Heart left ventricle (tissue), 16 donors: ENCODE measurements around the gene LRP1B. TPM values are rescaled to one million over a fixed set of nuclear protein-coding genes. Genes with fewer than 3 reads are reported as not detected.
A peak's percentile ranks its signal among the peaks of the same experiment; 100 is the strongest.

ENCODE experiments used
- ATAC-seq, 4 donors: fragments of 200-7000 bp; cut with Tn5 transposase; one replicate each; pipeline ENCODE4 v1.9.1; 2020 to 2022; ENCODE audit warnings: moderate library complexity in 4 of 4, mild to moderate bottlenecking in 3 of 4, moderate number of reproducible peaks in 1 of 4
- DNase-seq, 5 donors: peaks; one replicate each; pipeline ENCODE4 v3.0.0-alpha.2; 2020
- H3K27ac ChIP-seq, 12 donors: fragments of 200-600 bp; sonication (generic) in 4 of 12; one replicate each; pipeline versions ENCODE4 v1.5.0 to v1.8.0; 2016 to 2022; ENCODE audit warnings: mild to moderate bottlenecking in 2 of 12
- H3K27me3 ChIP-seq, 9 donors: fragments of 200-600 bp; sonication (generic) in 2 of 9; one replicate each; pipeline versions ENCODE4 v1.5.1 to v1.8.0; 2016 to 2022; ENCODE audit warnings: mild to moderate bottlenecking in 3 of 9
- H3K36me3 ChIP-seq, 9 donors: fragments of 200-600 bp; sonication (generic) in 2 of 9; one replicate each; pipeline versions ENCODE4 v1.5.0 to v1.8.0; 2018 to 2022; ENCODE audit warnings: mild to moderate bottlenecking in 2 of 9
- H3K4me1 ChIP-seq, 12 donors: fragments of 200-600 bp; sonication (generic) in 4 of 12; one replicate each; pipeline versions ENCODE4 v1.5.0 to v1.8.0; 2016 to 2022; ENCODE audit warnings: mild to moderate bottlenecking in 3 of 12
- H3K4me3 ChIP-seq, 12 donors: fragments of 200-600 bp; sonication (generic) in 4 of 12; one replicate each; pipeline versions ENCODE4 v1.5.0 to v1.8.0; 2017 to 2022; ENCODE audit warnings: mild to moderate bottlenecking in 9 of 12, moderate library complexity in 4 of 12
- H3K9me3 ChIP-seq, 12 donors: fragments of 200-600 bp; sonication (generic) in 4 of 12; one replicate each; pipeline versions ENCODE4 v1.5.0 to v1.8.0; 2016 to 2022; ENCODE audit warnings: mild to moderate bottlenecking in 1 of 12
- CTCF ChIP-seq, 12 donors: fragments of 200-600 bp; sonication (generic) in 4 of 12; IDR thresholded peaks; one replicate each; pipeline versions ENCODE4 v1.5.0 to v1.8.0; 2018 to 2022; ENCODE audit warnings: antibody characterized with exemption in 12 of 12, mild to moderate bottlenecking in 5 of 12
- POLR2A ChIP-seq, 2 donors: fragments of 450-650 bp; IDR thresholded peaks; one replicate each; pipeline ENCODE4 v1.6.1; 2017; ENCODE audit warnings: antibody characterized with exemption in 2 of 2, mild to moderate bottlenecking in 2 of 2, moderate library complexity in 2 of 2
- WGBS, 4 donors: extraction: QIAGEN DNeasy Blood & Tissue Kit in 2 of 4; methylation state at CpG; one replicate each; pipeline versions ENCODE4 v1.1.5 to v1.1.7; 2013 to 2018; 5-methylcytosine and 5-hydroxymethylcytosine counted together
- intact Hi-C, 10 donors: fragments of 100-400 bp; cut with DNase I; formaldehyde crosslinking; loops; one replicate each; pipeline versions ENCODE4 v1.11.1 to v1.14.2; 2022
- polyA plus RNA-seq, 2 donors: library from polyadenylated mRNA; stranded (reverse); fragments of 200-250 nt; gene quantifications; one replicate each; pipeline ENCODE4 v1.2.3, GENCODE V29; 2013
- total RNA-seq, 9 donors: library from RNA; depleted of rRNA in 2 of 9; stranded (reverse); fragments of >200 nt in 2 of 9; fragmentation: NEBNext Ultra II Directional in 3 of 9; extraction: Animal tissue kit (Norgen Biotek cat#: 25700) in 3 of 9; gene quantifications; one replicate each; pipeline versions ENCODE4 v1.1.0 to v1.2.4, GENCODE V29; 2016 to 2023
- donor health status: ischemic (EF 13 %, LVEDD 7.1; RV severe dilation, severe dysfunction).
- donor health status: healthy with polysubstance abuse.
- donor health status: DM: no; HTN: yes; CAD: no.
- donor health status: DM: no; HTN: no; CAD: no.
- donor health status: ischemic (EF 25% LVEDD 6.9; RV normal size, moderate dysfunction).
- donor health status: ischemic (EF 25% LVEDD 5.7; RV mildly dilated, moderate dysfunction).
- donor health status: healthy.
- donor health status: DM: yes; HTN: yes; CAD: no.
- donor health status: ischemic (EF 35%, LVEDD 5.7; RV mildly dilated, moderate dysfunction).
- donor health status: nonischemic (EF 11% LVEDD 7.7; RV severe dilation, severe dysfunction).
- donor health status: DM: yes; HTN: yes; CAD: no.
- donor health status: PGD.
- donor health status: ischemic (EF 29% LVEDD 5.4; RV normal size, mild dysfunction).
- donor health status: nonischemic (EF 23%, LVEDD 6.1; RV moderate dilation, normal function).

Gene LRP1B
- total and polyA plus RNA-seq, 11 donors: 0.01 to 0.19 (median 0.11) TPM; not detected in 2

- intact Hi-C loops: no loop called here
- Histone ChIP-seq H3K36me3 (no peaks in the 10 kb centered on the region), H3K4me3 (no peak overlapping the region), H3K27ac (no peak overlapping the region), H3K4me1 (no peaks in the 10 kb centered on the region), H3K27me3 (no peaks in the 10 kb centered on the region), H3K9me3 (no peaks in the 10 kb centered on the region)
- DNase-seq: no peak
- ATAC-seq: no peak
- no peak for TF ChIP-seq POLR2A (IDR thresholded peaks at IDR 0.05)
- no peak for TF ChIP-seq CTCF (IDR thresholded peaks at IDR 0.05)
- 49 to 75% (median 59%) methylated on average over 3 of the region's 3 CpGs for WGBS, 4 donors
Measured at GRCh38 chr2:140512106-140512505, 1618.7 kb downstream of the LRP1B start.

GRCh38 chr2:140509765-140510164 is 1621.1 kb downstream of the LRP1B start:
- no peaks in the 10 kb centered on the region for H3K36me3 ChIP-seq
- no peaks in the 10 kb centered on the region for H3K9me3 ChIP-seq
- WGBS, 4 donors: 91 to 95% (median 93%) methylated on average over 6 of the region's 6 CpGs
- no peak overlapping the region for H3K4me3 ChIP-seq
- DNase-seq (peak in 1 of 5 donors; percentile 37), ATAC-seq (no peak)
- intact Hi-C loops: no loop called here
- no peaks in the 10 kb centered on the region for H3K27me3 ChIP-seq
- H3K4me1 ChIP-seq: no peaks in the 10 kb centered on the region
- H3K27ac ChIP-seq: no peak overlapping the region
- TF ChIP-seq CTCF (IDR thresholded peaks at IDR 0.05) (no peak), POLR2A (IDR thresholded peaks at IDR 0.05) (no peak)

- TF ChIP-seq CTCF (IDR thresholded peaks at IDR 0.05) (no peak), POLR2A (IDR thresholded peaks at IDR 0.05) (no peak)
- no peak for DNase-seq
- 71 to 77% (median 73%) methylated on average over 4 of the region's 4 CpGs for WGBS, 4 donors
- H3K27me3 ChIP-seq: no peaks in the 10 kb centered on the region
- H3K36me3 ChIP-seq: no peaks in the 10 kb centered on the region
- H3K27ac ChIP-seq: no peak overlapping the region
- ATAC-seq: no peak
- H3K4me3 ChIP-seq: no peak overlapping the region
- H3K4me1 ChIP-seq: no peaks in the 10 kb centered on the region
- intact Hi-C loops: no loop called here
- H3K9me3 ChIP-seq: no peaks in the 10 kb centered on the region
Measured at GRCh38 chr2:140508756-140509155, 1622.1 kb downstream of the LRP1B start.

- no peak for DNase-seq
- H3K4me3 ChIP-seq: no peak overlapping the region
- TF ChIP-seq CTCF (IDR thresholded peaks at IDR 0.05): no peak
- TF ChIP-seq POLR2A (IDR thresholded peaks at IDR 0.05): no peak
- ATAC-seq: no peak
- H3K9me3 ChIP-seq: no peaks in the 10 kb centered on the region
- intact Hi-C loops: no loop called here
- no peaks in the 10 kb centered on the region for H3K27me3 ChIP-seq
- 84 to 89% (median 86%) methylated on average over 2 of the region's 2 CpGs for WGBS, 4 donors
- no peak overlapping the region for H3K27ac ChIP-seq
- H3K36me3 ChIP-seq: no peaks in the 10 kb centered on the region
- no peaks in the 10 kb centered on the region for H3K4me1 ChIP-seq
Measured at GRCh38 chr2:140506606-140507005, 1624.2 kb downstream of the LRP1B start.
